Head of caudate nucleus (tissue), 42 donors: Measurements from ENCODE around the gene TRIM32.

Experiments
- DNase-seq, 42 donors: peaks; one replicate each; pipeline versions ENCODE4 v3.0.0 to v3.0.0-alpha.2; 2020 to 2021; ENCODE audit warnings: mixed read lengths in 7 of 42
- intact Hi-C: fragments of 100-400 bp; cut with DNase I; formaldehyde crosslinking; loops from one replicate; pipeline ENCODE4 v1.15.0; 2022

TRIM32 gene

DNA sequence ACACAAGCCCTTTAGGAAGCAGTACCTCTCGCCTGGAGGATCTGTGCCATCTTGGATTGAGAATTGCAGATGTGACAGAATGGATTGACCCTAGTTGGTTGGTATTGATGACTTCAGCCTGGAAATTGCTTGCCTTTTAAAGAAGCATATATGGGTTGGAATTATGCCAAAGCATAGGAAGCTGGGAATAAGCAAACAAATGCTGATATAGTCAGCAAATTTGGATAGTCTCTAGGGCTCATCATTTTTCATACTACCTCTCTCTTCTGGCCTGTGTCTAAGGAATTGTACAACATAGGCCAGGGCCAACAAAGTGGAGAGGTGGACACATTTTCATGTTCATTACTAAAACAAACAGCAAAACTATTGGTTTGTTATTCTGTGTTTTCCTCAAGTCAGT, 13.2 kb downstream of the TRIM32 start:
- DNase-seq, result no peak
- intact Hi-C loops, result no loop called here

DNA sequence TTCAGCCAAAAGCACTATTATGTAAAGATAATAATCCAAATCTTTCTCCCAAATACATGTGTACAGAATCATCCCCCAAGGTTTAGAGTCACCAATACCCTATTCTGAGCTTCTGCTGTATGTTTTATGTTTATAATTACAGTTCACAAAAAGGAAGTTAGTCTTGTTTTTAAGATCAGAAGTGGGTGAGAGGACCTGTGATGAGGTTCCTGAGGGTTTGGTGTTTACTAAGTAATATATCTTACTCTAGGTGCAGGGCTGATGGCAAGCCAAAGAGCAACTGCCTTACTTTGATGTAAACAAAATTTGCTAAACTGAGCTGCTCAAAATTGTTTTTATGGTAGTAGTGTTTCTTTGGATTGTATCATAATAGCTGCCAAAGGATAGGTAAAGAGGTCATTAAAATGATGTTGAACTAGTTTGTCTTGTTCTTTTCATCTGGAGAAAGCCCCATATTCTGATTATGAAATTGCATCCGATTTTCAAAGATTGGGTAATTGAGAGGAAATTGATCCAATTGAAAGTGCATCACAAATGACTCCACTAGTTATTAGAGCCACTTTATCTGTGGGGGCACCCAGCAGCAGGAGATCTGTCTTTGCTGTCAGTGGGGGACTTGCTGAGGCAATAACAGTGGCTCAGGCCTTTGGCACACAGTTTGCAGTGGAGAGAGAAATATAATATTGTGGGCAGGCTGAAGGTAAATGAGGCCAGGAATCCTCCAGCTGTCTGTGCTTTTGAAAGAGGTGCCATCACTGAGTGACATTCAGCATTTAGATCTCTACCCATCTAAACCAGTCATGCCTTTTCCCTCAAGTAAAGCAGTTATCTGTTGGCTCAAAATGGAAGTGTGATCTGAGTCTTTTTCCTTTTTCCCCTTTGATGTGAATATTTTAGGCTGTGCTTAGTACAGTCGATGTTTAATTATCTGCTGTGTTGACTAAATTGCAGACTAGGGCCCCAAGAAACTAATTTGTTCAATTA, 14.1 kb downstream of the TRIM32 start:
- no peak for DNase-seq
- intact Hi-C loops, result no loop called here

DNA sequence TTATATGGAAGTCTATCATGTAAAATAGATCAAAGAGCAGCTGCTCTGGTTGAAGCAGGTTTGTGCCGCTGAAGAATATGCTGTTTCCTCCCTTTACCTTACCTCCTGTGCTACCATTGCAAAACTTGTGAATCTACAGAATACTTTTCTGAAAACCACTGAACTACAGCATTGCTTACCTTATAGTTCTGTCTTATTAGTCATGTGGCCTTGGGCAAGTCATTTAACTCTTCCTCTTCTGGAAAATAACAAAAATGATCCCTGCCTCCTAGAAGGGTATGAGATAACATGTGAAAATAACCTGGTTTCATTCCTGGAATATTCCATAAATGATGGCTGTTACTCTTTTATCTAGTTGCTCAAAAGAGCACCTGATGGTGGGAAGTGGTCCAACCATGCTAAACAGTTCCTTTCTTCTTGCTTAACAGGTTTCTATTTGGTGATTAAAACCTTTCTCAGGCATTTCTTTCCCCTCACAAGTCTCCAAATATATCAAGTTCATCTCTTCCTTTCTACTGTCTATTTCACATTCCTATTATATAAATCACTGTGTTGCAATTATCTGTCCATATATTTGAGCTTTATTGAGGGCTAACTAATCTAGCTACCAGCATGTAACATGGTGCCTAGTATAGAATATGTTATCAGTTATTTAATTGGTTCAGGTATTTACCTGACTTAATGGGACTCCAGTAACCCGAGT, 15.0 kb downstream of the TRIM32 start:
- intact Hi-C loops, result no loop called here
- no peak for DNase-seq

DNA sequence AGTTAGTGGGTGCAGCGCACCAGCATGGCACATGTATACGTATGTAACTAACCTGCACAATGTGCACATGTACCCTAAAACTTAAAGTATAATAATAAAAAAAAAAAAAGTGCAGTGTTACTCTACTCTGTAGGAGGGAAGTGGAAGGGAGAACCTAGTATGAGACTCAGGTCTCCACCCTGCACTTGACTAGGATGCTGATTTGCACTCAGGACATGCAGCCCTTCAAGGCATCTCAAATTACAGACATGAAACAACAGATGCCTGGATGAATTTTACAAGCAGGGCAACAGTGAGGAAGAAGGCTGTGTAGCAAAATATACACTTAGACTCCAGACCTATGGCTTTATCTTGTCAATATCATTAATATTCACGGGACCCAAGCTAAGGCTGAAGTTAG, 16.5 kb downstream of the TRIM32 start:
- DNase-seq, result no peak
- intact Hi-C loops, result no loop called here

DNA sequence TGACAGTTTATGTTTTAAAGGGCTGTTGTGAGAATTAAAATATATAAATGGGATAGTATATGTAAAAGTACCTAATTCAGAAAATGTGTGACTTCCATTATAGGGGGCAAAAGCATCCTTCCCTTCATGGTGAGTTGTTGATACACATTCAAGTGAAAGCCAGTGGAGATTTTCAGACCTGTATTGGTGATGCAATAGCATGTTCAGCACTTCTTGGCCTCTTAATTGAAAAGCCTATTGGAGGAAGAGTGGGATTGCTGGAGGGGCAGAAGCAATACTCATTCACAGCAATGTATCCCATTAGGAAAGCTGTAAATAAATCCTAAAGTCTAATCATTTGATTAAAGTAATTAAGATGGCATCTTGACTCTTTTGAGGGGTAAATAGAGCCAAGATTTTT, 17.4 kb downstream of the TRIM32 start:
- intact Hi-C loops, result no loop called here

DNA sequence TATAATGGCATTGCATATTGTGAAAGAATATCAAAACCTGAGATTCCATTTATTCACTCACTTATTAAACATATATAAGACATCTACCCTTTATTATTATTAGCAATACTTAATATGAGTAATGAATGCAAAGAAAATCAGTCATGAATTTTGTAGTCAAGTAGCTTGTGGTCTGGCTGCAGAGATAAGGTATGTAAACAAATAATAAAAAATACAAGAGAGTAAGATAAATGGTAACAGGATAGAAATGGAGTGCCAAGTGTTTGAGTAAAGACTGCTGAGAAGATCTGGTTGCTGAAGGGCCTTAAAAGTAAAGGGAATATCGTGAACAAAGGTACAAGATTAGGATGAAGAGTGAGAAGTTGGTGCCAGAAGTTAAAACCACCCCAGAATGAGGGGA, 18.4 kb downstream of the TRIM32 start:
- no peak for DNase-seq
- intact Hi-C loops, result no loop called here

More for the DNA sequence above, 17.4 kb downstream of the TRIM32 start:
- no peak for DNase-seq

DNA sequence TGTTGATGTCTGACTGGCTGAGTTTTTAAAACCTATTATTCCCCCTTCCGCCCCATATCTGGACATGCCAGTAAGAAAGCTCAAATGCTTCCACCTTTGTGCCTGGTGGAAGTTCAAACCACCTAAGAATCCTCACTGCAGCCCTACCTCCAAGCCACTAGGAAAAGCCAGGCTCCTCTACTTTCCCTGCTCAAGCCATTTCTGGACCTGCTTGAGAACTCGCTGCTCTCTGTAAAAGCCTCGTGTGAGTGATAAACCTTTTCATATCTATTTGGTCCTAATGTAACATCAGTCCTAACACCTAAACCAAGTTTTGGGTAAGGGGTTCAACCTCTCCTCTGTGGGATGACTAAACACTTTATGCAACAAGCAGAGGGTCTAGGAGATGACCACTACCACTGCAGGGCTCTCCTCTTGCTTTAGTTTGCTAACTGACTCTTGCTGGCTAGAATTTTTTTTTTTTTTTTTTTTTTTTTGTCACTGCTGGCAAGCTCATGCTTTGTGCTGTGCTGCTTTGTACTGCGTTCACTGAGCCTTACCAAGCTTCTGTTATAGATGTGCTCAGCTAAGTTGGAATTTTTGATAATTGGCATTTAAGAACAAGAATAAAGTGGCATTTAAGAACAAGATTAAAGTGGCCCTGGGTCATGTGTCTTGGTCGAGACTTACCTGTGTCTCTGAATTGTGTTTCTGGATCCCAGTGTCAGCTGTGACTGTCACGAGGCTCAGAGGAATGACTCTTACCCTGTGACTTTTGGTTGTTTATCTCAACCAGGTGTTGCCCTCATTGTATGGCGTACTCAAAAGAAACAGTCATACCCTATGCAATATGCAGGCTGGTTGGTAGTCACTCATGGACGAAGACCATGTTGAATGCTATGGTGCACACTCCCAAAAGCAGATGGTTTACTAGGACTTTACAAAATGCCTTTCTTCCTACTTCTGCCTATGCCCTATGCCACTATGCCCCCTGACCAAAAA, 19.5 kb downstream of the TRIM32 start:
- no peak for DNase-seq
- intact Hi-C loops, result no loop called here

DNA sequence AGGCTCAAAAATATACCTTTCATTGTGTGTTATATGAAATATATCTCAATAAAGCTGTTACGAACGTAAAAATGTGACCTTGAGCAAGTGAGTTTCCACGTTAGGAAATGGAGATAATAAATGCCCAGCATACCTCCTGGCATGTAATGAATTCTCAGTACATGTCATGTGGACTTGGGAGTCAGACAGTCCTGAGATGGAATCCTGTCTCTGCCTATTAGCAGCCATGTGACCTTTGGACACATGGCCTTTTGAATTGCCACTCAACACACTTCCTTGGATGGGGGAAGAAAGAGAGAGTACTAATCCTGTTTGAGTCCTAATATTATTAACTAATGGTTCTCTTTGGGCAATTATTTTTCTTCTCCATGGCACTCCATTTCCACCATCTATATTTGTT, 25.7 kb downstream of the TRIM32 start:
- DNase-seq, result no peak
- intact Hi-C loops, result no loop called here

DNA sequence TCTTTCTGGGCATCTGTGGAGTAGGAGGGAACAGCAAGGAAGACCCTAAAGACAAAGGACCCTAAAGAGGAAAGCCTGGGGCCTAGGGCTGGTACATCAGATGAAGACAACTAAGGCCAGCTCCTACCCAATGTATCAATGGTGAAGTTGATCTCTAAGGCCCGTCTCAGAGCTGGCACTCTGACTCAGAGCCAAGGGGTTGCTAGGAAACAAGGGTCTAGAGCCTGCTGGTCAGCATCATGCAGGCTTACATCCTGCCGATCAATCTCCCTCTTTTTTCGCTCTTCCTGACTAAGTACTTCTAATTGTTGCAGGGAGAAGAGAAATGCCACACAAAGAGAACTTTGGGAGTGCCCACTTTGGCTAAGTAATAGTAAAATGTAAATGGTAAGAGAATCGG, 26.2 kb downstream of the TRIM32 start:
- peak in 2 of 42 donors; percentile 5 to 8 for DNase-seq

DNA sequence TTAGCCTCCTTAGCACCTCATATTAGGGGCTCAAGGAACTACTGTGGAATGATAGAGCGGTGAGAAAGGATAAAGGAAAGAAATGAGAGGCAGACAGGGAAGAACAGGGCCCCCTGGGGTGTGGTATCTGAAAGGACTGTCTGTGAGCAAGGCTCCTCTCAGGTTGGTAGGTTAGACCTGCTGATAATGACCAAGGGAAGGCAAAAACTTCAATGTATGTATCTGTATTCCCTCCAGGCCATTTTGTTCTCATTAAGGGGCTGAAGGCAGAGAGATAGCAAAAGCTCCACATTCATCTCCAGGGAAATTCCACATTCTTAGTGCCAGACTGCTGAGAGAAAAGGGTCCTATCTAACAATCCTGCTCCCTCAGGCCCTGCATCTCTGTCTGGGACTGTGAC, 28.6 kb downstream of the TRIM32 start:
- no peak for DNase-seq
- intact Hi-C loops, result no loop called here

More for the DNA sequence above, 26.2 kb downstream of the TRIM32 start:
- intact Hi-C loops, result no loop called here

DNA sequence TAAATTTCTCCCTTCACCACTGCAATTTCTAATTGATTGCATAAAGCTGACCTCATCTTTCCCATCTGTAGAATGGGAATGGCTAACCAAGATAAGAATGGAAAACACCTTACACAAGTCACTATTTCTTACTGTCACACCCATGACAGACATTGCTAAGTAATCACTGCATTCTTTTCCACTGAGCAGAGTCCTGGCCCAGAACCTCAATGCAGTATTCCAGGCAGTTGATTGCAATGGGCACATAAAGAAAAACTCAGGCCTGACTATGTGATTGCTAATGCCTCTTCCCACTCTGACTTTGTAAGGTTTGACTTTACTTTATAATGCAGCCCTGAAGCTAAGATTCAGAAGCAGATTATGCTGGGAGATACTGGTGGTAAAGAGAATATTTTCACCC, 29.3 kb downstream of the TRIM32 start:
- intact Hi-C loops, result no loop called here
- DNase-seq, result no peak

DNA sequence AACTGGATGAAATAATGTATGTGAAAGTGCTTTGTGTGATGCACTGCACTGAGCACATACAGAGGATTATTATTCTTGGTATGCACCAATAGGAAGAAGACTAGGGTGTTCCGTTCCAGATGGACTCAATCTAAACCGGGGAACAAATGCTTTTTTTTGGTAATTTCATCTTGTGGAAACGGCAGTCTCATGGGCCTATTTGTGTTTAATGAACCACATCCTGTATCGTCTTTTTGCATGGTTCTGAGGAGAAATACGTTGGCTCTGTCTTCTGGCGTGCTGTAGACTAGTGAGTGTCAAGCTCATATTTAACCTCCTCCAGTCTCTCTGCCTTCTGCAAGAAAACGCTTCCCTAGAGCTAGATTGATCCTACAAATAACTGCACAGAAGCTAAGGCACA, 30.0 kb downstream of the TRIM32 start:
- DNase-seq, result no peak
- intact Hi-C loops, result no loop called here

DNA sequence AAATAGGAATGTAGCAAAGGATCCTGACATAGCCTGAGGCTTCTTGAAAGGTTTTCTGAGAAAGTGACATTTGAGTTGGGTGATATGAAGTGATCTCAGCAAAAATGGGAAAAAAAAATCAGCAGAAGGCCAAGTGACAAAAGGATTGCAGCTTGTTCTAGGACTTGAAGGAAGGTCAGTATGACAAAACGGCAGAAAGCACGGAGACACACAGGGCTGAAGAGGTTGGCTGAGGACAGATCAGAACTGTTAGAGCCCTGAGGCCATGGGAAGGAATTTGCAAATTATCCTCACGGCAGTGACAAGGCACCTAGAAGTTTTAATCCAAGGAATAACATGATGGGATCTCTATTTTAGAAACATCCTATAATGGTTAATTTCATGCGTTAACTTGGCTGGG, 31.0 kb downstream of the TRIM32 start:
- intact Hi-C loops, result no loop called here
- no peak for DNase-seq

DNA sequence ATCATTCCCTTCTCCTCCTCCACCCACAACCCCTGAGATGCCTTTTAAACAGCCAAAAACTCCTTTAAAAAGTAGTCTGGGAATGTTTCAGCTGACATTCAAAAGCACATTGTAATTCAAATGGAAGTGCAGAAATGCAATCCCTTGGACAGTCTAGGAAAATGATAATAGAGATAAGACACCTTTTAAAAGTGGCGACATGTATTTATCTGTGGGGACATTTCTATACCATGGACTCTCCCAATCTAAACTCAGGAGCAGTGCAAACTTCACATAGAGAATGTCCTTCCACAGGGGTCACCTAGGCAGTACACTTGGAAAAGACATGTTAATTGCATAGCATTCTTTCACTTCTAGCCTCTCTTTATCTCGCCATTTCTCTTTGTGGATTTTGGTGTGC, 33.0 kb downstream of the TRIM32 start:
- intact Hi-C loops, result no loop called here
- no peak for DNase-seq

DNA sequence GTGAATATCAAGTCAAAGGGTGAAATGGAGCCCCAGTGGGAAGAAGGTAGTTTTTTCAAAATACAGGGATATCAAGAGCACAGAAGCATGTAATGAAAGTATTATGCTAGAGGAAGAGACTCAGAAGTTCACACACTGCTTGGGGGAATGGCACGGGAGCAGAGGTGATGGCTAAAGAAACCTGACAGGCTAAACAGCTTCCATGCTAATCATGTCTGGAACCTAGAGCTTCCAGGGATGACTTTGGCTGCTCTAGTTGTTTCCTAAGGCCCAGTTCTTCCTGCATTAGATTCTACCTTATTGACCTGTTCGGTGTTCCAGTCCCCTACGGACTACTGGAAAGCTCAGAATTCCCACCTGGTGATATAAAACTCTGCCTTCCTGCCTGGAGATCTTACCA, 34.3 kb downstream of the TRIM32 start:
- intact Hi-C loops, result no loop called here

DNA sequence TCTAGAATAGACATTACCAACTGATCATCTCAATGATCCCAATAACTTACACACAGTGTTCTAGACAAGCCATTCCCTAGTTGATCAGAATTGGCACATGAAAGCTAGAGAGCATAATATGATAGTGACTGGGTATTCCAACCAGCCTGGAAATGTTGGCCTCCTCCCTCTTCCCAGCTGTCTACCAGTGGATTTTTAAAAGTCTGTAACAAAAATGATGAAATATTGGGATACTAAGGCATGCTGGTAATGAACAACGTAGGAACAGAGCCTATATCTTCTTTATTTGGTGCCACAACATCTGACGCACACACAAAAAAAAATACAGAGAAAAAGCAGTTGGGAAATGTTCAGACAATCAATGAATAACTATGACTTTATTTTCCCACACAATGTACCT, 34.8 kb downstream of the TRIM32 start:
- DNase-seq, result no peak
- intact Hi-C loops, result no loop called here

More for the DNA sequence above, 34.3 kb downstream of the TRIM32 start:
- DNase-seq, result no peak

DNA sequence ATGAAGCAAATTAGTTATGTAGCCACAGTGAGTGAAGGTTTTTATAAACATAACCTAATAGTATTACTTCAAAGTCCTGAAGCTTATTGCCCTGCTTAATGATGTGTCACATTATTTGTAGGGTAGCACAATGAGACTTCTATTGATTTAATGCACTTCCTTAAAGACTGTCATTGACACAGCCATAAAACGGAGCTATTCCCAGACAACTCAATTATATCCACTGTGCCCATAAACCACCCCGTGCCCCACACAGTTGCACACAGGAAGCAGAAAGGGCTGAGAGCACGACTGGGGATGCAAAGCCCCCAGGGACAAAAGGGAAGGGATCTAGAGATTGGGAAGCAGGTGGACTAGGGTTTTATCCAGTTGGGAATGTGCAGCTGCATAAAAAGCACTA, 37.0 kb downstream of the TRIM32 start:
- intact Hi-C loops, result no loop called here
- DNase-seq, result no peak

DNA sequence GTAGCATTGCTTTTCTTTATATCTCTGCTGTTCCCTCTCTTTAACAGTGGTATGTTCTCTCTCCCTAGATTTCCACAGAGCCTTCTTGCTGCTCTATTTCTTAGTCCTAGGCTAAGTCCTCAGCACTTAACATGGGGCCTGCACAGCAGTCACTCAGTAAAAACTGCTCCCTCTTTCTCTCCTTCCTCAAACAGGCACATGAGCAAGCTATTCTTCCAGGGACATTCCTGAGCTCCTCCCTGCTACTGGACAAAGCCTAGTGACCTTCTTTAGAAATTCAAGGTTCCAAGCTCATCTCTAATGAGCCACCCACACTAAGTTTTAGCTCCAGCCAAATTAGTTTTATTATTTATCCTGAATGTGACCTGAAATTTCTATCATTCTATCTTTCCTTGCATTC, 39.5 kb downstream of the TRIM32 start:
- no peak for DNase-seq
- intact Hi-C loops, result no loop called here

DNA sequence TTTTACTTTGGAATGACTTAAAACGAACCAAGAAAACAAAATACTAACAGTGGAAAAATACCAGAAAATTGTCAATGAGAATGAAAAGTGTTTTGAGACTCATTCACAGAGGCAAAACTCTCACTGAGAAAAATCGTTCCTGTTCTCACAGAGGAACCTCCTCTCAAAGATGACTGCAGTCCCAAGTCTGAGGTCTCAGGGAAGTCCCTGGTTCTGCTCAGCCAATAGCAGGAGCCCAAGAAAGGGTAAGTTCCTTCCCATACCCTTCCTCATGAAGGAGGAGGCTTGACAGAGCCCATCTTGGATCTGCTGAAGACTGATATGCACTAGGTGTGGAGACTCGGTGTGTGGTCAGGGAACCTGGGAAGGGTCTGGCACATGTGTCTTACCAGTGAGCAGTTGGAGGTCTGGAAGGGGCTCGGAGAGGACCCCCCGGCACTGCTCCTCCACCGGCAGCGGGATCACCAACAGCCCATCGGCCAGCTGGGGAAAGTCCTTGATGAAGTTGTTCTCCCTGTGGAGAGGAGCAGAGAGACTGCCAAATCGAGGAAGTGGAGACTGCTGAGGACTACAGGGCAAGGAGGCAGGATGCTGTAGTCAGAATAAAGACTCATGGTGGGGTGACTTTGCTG, 46.0 kb downstream of the TRIM32 start:
- intact Hi-C loops, result no loop called here
- no peak for DNase-seq
